DND-41 (cell line): ENCODE results near the gene PRKAG2.

ENCODE experiments used
- CTCF ChIP-seq: IDR thresholded peaks from 2 replicates; pipeline ENCODE4 v1.5.1; 2012; ENCODE audit warnings: borderline replicate concordance, low read length, moderate library complexity, mild to moderate bottlenecking; ENCODE audit not compliant: poor library complexity, severe bottlenecking; ENCODE audit errors: extremely low read depth
- EZH2 ChIP-seq: IDR thresholded peaks from 3 replicates; pipeline ENCODE4 v1.6.1; 2012; ENCODE audit warnings: borderline replicate concordance, low read depth, mild to moderate bottlenecking, moderate library complexity, low read length, inconsistent platforms; ENCODE audit not compliant: severe bottlenecking

GRCh38 chr7:151856516-151856915 is 20.4 kb downstream of the PRKAG2 start:
- TF ChIP-seq CTCF (no peak), EZH2 (no peak)
